Neural crest cell (in vitro differentiated cells): Measurements from ENCODE around the gene GNAI3. TPM values are rescaled to one million over a fixed set of nuclear protein-coding genes. Genes with fewer than 3 reads are reported as not detected.

Experiments
- DNase-seq: peaks from one replicate; pipeline ENCODE4 v3.0.0; 2021; ENCODE audit warnings: low read depth, mixed read lengths, low spot score
- H3K27ac Mint-ChIP-seq: one replicate; pipeline ENCODE4 v1.8.0; 2021; ENCODE audit warnings: mild to moderate bottlenecking, mixed read lengths; ENCODE audit not compliant: unreplicated experiment
- H3K27me3 Mint-ChIP-seq: 2 replicates; pipeline ENCODE4 v1.8.0; 2021; ENCODE audit warnings: low read depth, mild to moderate bottlenecking, mixed read lengths
- H3K36me3 Mint-ChIP-seq: 2 replicates; pipeline ENCODE4 v1.8.0; 2021; ENCODE audit warnings: low read depth, mild to moderate bottlenecking, mixed read lengths
- H3K4me1 Mint-ChIP-seq: 2 replicates; pipeline ENCODE4 v1.8.0; 2021; ENCODE audit warnings: mixed read lengths
- H3K4me3 Mint-ChIP-seq: one replicate; pipeline ENCODE4 v1.8.0; 2021; ENCODE audit warnings: mild to moderate bottlenecking, mixed read lengths
- H3K9me3 Mint-ChIP-seq: 2 replicates; pipeline ENCODE4 v1.8.0; 2021; ENCODE audit warnings: mixed read lengths
- CTCF ChIP-seq: fragments of 200-600 bp; sonication (generic); conservative IDR thresholded peaks from 2 replicates; pipeline ENCODE4 v1.5.0; 2021; ENCODE audit warnings: antibody characterized with exemption, mild to moderate bottlenecking
- total RNA-seq: library from RNA; stranded (reverse); gene quantifications from 2 replicates; pipeline ENCODE4 v1.2.1, GENCODE V29; 2021

The GNAI3 gene
- total RNA-seq, 1 donor from 2014 or later, result 9.8 TPM

- no peak for DNase-seq
Measured at GRCh38 chr1:109517337-109517736, 31.1 kb upstream of the GNAI3 start.

GRCh38 chr1:109521002-109521951, 27.1 kb upstream of the GNAI3 start:
- Mint-ChIP-seq H3K27me3 (peaks cover 21% of the 10 kb centered on the region), H3K4me1 (no peaks in the 10 kb centered on the region), H3K27ac (no peak overlapping the region), H3K36me3 (no peaks in the 10 kb centered on the region), H3K9me3 (no peaks in the 10 kb centered on the region), H3K4me3 (no peak overlapping the region)
- no peak for DNase-seq
- TF ChIP-seq CTCF, result no peak

More at GRCh38 chr1:109517337-109517736, 31.1 kb upstream of the GNAI3 start:
- no peak overlapping the region for H3K27ac Mint-ChIP-seq
- TF ChIP-seq CTCF, result no peak
- H3K9me3 Mint-ChIP-seq, result no peaks in the 10 kb centered on the region
- peaks cover 22% of the 10 kb centered on the region for H3K27me3 Mint-ChIP-seq
- no peaks in the 10 kb centered on the region for H3K4me1 Mint-ChIP-seq
- no peak overlapping the region for H3K4me3 Mint-ChIP-seq
- no peaks in the 10 kb centered on the region for H3K36me3 Mint-ChIP-seq

- peaks cover 24% of the 10 kb centered on the region for H3K27me3 Mint-ChIP-seq
- no peak overlapping the region for H3K4me3 Mint-ChIP-seq
- no peak for DNase-seq
- no peak overlapping the region for H3K27ac Mint-ChIP-seq
- no peaks in the 10 kb centered on the region for H3K9me3 Mint-ChIP-seq
- TF ChIP-seq CTCF, result no peak
- no peaks in the 10 kb centered on the region for H3K4me1 Mint-ChIP-seq
- H3K36me3 Mint-ChIP-seq, result no peaks in the 10 kb centered on the region
Measured at GRCh38 chr1:109522026-109522425, 26.4 kb upstream of the GNAI3 start.

GRCh38 chr1:109523706-109524105, 24.7 kb upstream of the GNAI3 start:
- Mint-ChIP-seq H3K9me3 (no peaks in the 10 kb centered on the region), H3K4me3 (no peak overlapping the region), H3K27me3 (peaks cover 25% of the 10 kb centered on the region), H3K4me1 (no peaks in the 10 kb centered on the region), H3K36me3 (no peaks in the 10 kb centered on the region), H3K27ac (no peak overlapping the region)
- no peak for TF ChIP-seq CTCF
- DNase-seq, result no peak

GRCh38 chr1:109527098-109527811, 21.2 kb upstream of the GNAI3 start:
- no peak overlapping the region for H3K4me3 Mint-ChIP-seq
- TF ChIP-seq CTCF, result no peak
- peaks cover 18% of the 10 kb centered on the region for H3K4me1 Mint-ChIP-seq
- H3K27me3 Mint-ChIP-seq, result peaks cover 15% of the 10 kb centered on the region
- no peak for DNase-seq
- H3K27ac Mint-ChIP-seq, result no peak overlapping the region
- no peaks in the 10 kb centered on the region for H3K36me3 Mint-ChIP-seq
- no peaks in the 10 kb centered on the region for H3K9me3 Mint-ChIP-seq
